HTR-8/SVneo (cell line): Measurements from ENCODE around the gene ACBD3.
"Not testable (repeated sequence)": the region's sequence is repeated elsewhere in the genome, so short reads cannot be mapped to it uniquely, and the experiment has no call there.

Experiments used
- DNase-seq: peaks from one replicate; pipeline ENCODE4 v3.0.0; 2011; ENCODE audit warnings: low spot score, mixed read lengths; ENCODE audit not compliant: insufficient read length
- FAIRE-seq: peaks from 2 replicates; lab custom pipeline; 2011; peaks lifted over from hg19 to GRCh38; lab: Jason Lieb, UNC

The ACBD3 gene

GRCh38 chr1:226202666-226203065 lies 16.1 kb upstream of the ACBD3 start:
- FAIRE-seq, DNase-seq: not testable (repeated sequence)

GRCh38 chr1:226202246-226202645 lies 15.7 kb upstream of the ACBD3 start:
- FAIRE-seq, result no peak
- DNase-seq, result no peak

- FAIRE-seq, result no peak
These were observed 14.6 kb upstream of the ACBD3 start for GRCh38 chr1:226201029-226201593.

GRCh38 chr1:226199971-226200370 lies 13.4 kb upstream of the ACBD3 start:
- no peak for FAIRE-seq
- DNase-seq, result no peak

More at GRCh38 chr1:226201029-226201593, 14.6 kb upstream of the ACBD3 start:
- DNase-seq, result no peak

- FAIRE-seq, result no peak
- no peak for DNase-seq
These were observed 8.6 kb upstream of the ACBD3 start for GRCh38 chr1:226195144-226195543.

GRCh38 chr1:226187380-226187779 lies 839 bp upstream of the ACBD3 start:
- FAIRE-seq (no peak), DNase-seq (no peak)

GRCh38 chr1:226187019-226187322 lies 430 bp upstream of the ACBD3 start:
- FAIRE-seq (no peak), DNase-seq (no peak)

GRCh38 chr1:226185141-226186036 lies 1.2 kb downstream of the ACBD3 start:
- DNase-seq (no peak), FAIRE-seq (no peak)

- FAIRE-seq (no peak), DNase-seq (peak; percentile 44)
These were observed 4.4 kb downstream of the ACBD3 start for GRCh38 chr1:226181996-226182714.

GRCh38 chr1:226176870-226177269 lies 9.7 kb downstream of the ACBD3 start:
- DNase-seq, result no peak
- FAIRE-seq, result no peak

GRCh38 chr1:226172589-226172988 lies 14.0 kb downstream of the ACBD3 start:
- FAIRE-seq, result no peak
- no peak for DNase-seq

- FAIRE-seq (no peak), DNase-seq (no peak)
These were observed 20.2 kb downstream of the ACBD3 start for GRCh38 chr1:226166341-226166740.

- no peak for DNase-seq
- no peak for FAIRE-seq
These were observed 22.4 kb downstream of the ACBD3 start for GRCh38 chr1:226164154-226164553.

- FAIRE-seq (no peak), DNase-seq (no peak)
These were observed 23.6 kb downstream of the ACBD3 start for GRCh38 chr1:226162898-226163297.

GRCh38 chr1:226158983-226159382 lies 27.6 kb downstream of the ACBD3 start:
- FAIRE-seq, result no peak

GRCh38 chr1:226158457-226158856 lies 28.1 kb downstream of the ACBD3 start:
- DNase-seq, result no peak
- no peak for FAIRE-seq

More at GRCh38 chr1:226158983-226159382, 27.6 kb downstream of the ACBD3 start:
- no peak for DNase-seq

- no peak for DNase-seq
- no peak for FAIRE-seq
These were observed 28.7 kb downstream of the ACBD3 start for GRCh38 chr1:226157761-226158316.

- DNase-seq, result no peak
- FAIRE-seq, result no peak
These were observed 31.9 kb downstream of the ACBD3 start for GRCh38 chr1:226154593-226154992.

GRCh38 chr1:226149806-226150205 lies 36.7 kb downstream of the ACBD3 start:
- DNase-seq, result peak; percentile 24
- FAIRE-seq, result no peak

GRCh38 chr1:226148121-226148648 lies 38.4 kb downstream of the ACBD3 start:
- DNase-seq, result no peak
- no peak for FAIRE-seq

GRCh38 chr1:226144045-226144444 lies 42.5 kb downstream of the ACBD3 start:
- FAIRE-seq, result no peak
- DNase-seq, result no peak
